ENCODE results near the gene TXK.

TXK gene

GRCh38 chr4:48037117-48037462, 97.0 kb downstream of the TXK start:
- TF ChIP-seq, protein P1, sequence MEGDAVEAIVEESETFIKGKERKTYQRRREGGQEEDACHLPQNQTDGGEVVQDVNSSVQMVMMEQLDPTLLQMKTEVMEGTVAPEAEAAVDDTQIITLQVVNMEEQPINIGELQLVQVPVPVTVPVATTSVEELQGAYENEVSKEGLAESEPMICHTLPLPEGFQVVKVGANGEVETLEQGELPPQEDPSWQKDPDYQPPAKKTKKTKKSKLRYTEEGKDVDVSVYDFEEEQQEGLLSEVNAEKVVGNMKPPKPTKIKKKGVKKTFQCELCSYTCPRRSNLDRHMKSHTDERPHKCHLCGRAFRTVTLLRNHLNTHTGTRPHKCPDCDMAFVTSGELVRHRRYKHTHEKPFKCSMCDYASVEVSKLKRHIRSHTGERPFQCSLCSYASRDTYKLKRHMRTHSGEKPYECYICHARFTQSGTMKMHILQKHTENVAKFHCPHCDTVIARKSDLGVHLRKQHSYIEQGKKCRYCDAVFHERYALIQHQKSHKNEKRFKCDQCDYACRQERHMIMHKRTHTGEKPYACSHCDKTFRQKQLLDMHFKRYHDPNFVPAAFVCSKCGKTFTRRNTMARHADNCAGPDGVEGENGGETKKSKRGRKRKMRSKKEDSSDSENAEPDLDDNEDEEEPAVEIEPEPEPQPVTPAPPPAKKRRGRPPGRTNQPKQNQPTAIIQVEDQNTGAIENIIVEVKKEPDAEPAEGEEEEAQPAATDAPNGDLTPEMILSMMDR (IDR thresholded peaks at IDR 0.05; ENCODE audit: low read length): no peak
- no peak for TF ChIP-seq EZH2 (IDR thresholded peaks at IDR 0.05; ENCODE audit: borderline replicate concordance, low read length)
- no peaks in the 10 kb centered on the region for H3K9me2 ChIP-seq (ENCODE audit: low read depth, low read length)
- 0 out of 2 replicates have a peak, but pooled peaks cover 3% of the 10 kb centered on the region for H3F3A ChIP-seq (ENCODE audit: insufficient read depth, low read length)
- H3K9me3 ChIP-seq (ENCODE audit: low read length): no peaks in the 10 kb centered on the region
- H3K79me2 ChIP-seq (ENCODE audit: insufficient read depth, low read length): no peaks in the 10 kb centered on the region
- no peaks in the 10 kb centered on the region for H3K36me3 ChIP-seq (ENCODE audit: insufficient read depth, low read length)
- H3K27ac ChIP-seq (ENCODE audit: low read depth, low read length, poor library complexity, severe bottlenecking): peak overlapping the region; percentile 87
- peak overlapping the region; percentile 22; the same call in 1 of the 2 replicates for H2AFZ ChIP-seq (ENCODE audit: low read length)
- H3K4me1 ChIP-seq (ENCODE audit: insufficient read depth, low read length, severe bottlenecking): peaks cover 25% of the 10 kb centered on the region
- H3K9ac ChIP-seq (ENCODE audit: low read length): no peak overlapping the region
- peak overlapping the region; percentile 49 for H3K4me2 ChIP-seq (ENCODE audit: low read length)
- H3K4me3 ChIP-seq (ENCODE audit: low read depth, low read length, poor library complexity, severe bottlenecking): no peak overlapping the region
- H4K20me1 ChIP-seq (ENCODE audit: insufficient read depth, low read length): no peaks in the 10 kb centered on the region
- no peaks in the 10 kb centered on the region for H3K27me3 ChIP-seq (ENCODE audit: insufficient read depth, low read length)

DNA sequence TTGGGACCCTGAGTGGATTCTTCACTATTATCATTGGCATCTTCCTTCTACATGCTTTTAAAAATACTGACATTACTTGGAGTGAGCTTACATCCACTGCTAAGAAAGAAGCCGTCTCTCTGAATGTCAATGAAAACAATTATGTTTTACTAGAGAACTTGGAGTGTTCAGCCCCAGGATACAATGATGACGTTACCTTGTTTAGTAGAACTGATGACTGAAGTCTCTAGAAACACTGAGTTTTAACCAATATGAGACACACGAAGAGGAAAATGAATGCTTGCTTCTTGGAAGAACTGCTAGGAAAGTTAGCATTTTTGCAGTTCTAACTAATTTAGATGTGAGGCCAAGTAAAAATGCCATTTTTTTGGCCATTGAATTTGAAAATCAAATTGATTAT, 98.1 kb downstream of the TXK start:
- Histone ChIP-seq H3K9me3 (ENCODE audit: low read length) (no peaks in the 10 kb centered on the region), H3K27ac (ENCODE audit: low read depth, low read length, poor library complexity, severe bottlenecking) (peak overlapping the region; percentile 87), H4K20me1 (ENCODE audit: insufficient read depth, low read length) (no peaks in the 10 kb centered on the region), H3K27me3 (ENCODE audit: insufficient read depth, low read length) (no peaks in the 10 kb centered on the region), H2AFZ (ENCODE audit: low read length) (no peak overlapping the region), H3K79me2 (ENCODE audit: insufficient read depth, low read length) (no peaks in the 10 kb centered on the region), H3K9ac (ENCODE audit: low read length) (no peak overlapping the region), H3K9me2 (ENCODE audit: low read depth, low read length) (no peaks in the 10 kb centered on the region), H3K36me3 (ENCODE audit: insufficient read depth, low read length) (no peaks in the 10 kb centered on the region), H3K4me2 (ENCODE audit: low read length) (no peak overlapping the region), H3K4me3 (ENCODE audit: low read depth, low read length, poor library complexity, severe bottlenecking) (no peak overlapping the region), H3K4me1 (ENCODE audit: insufficient read depth, low read length, severe bottlenecking) (peaks cover 25% of the 10 kb centered on the region), H3F3A (ENCODE audit: insufficient read depth, low read length) (0 out of 2 replicates have a peak, but pooled peaks cover 3% of the 10 kb centered on the region)
- TF ChIP-seq, protein P1 (IDR thresholded peaks at IDR 0.05; ENCODE audit: low read length): no peak
- no peak for TF ChIP-seq EZH2 (IDR thresholded peaks at IDR 0.05; ENCODE audit: borderline replicate concordance, low read length)

- H3K9ac ChIP-seq (ENCODE audit: low read length): no peak overlapping the region
- H3F3A ChIP-seq (ENCODE audit: insufficient read depth, low read length): 0 out of 2 replicates have a peak, but pooled peaks cover 3% of the 10 kb centered on the region
- H3K36me3 ChIP-seq (ENCODE audit: insufficient read depth, low read length): no peaks in the 10 kb centered on the region
- no peak overlapping the region for H3K4me3 ChIP-seq (ENCODE audit: low read depth, low read length, poor library complexity, severe bottlenecking)
- peaks cover 25% of the 10 kb centered on the region for H3K4me1 ChIP-seq (ENCODE audit: insufficient read depth, low read length, severe bottlenecking)
- H3K9me3 ChIP-seq (ENCODE audit: low read length): no peaks in the 10 kb centered on the region
- no peaks in the 10 kb centered on the region for H3K27me3 ChIP-seq (ENCODE audit: insufficient read depth, low read length)
- no peak overlapping the region for H2AFZ ChIP-seq (ENCODE audit: low read length)
- H3K9me2 ChIP-seq (ENCODE audit: low read depth, low read length): no peaks in the 10 kb centered on the region
- TF ChIP-seq, protein P1 (IDR thresholded peaks at IDR 0.05; ENCODE audit: low read length): peak; percentile 90
- TF ChIP-seq EZH2 (IDR thresholded peaks at IDR 0.05; ENCODE audit: borderline replicate concordance, low read length): no peak
- no peaks in the 10 kb centered on the region for H3K79me2 ChIP-seq (ENCODE audit: insufficient read depth, low read length)
- H3K4me2 ChIP-seq (ENCODE audit: low read length): no peak overlapping the region
- no peaks in the 10 kb centered on the region for H4K20me1 ChIP-seq (ENCODE audit: insufficient read depth, low read length)
- H3K27ac ChIP-seq (ENCODE audit: low read depth, low read length, poor library complexity, severe bottlenecking): no peak overlapping the region
Observed at GRCh38 chr4:48033825-48034413, 100.1 kb downstream of the TXK start.
